DND-41 (cell line): ENCODE measurements around the gene RAI1.

Source experiments
- ATAC-seq: fragments of 200-7000 bp; cut with Tn5 transposase; 3 replicates; pipeline ENCODE4 v1.9.1; 2021; ENCODE audit warnings: low read depth; ENCODE audit not compliant: insufficient read depth
- DNase-seq: peaks from one replicate; pipeline ENCODE4 v3.0.0-alpha.2; 2020
- H2AFZ ChIP-seq: 2 replicates; pipeline ENCODE4 v1.6.0; 2012; ENCODE audit warnings: low read depth, low read length
- H3K27ac ChIP-seq: 2 replicates; pipeline ENCODE4 v1.5.1; 2012; ENCODE audit warnings: low read length, inconsistent platforms
- H3K27me3 ChIP-seq: fragments of 200-600 bp; sonication (generic); 2 replicates; pipeline ENCODE4 v1.6.0; 2012; ENCODE audit warnings: low read length, mild to moderate bottlenecking, inconsistent platforms; ENCODE audit not compliant: insufficient read depth, poor library complexity
- H3K36me3 ChIP-seq: 2 replicates; pipeline ENCODE4 v1.5.1; 2012; ENCODE audit warnings: low read length, inconsistent platforms; ENCODE audit not compliant: insufficient read depth
- H3K4me1 ChIP-seq: 2 replicates; pipeline ENCODE4 v1.5.1; 2012; ENCODE audit warnings: mild to moderate bottlenecking, low read length; ENCODE audit not compliant: insufficient read depth
- H3K4me2 ChIP-seq: 2 replicates; pipeline ENCODE4 v1.6.0; 2012; ENCODE audit warnings: mild to moderate bottlenecking, moderate library complexity, low read length, inconsistent platforms; ENCODE audit not compliant: insufficient read depth
- H3K4me3 ChIP-seq, 2 experiments: fragments of 200-600 bp in 1 of 2; shearing (Covaris generic) in 1 of 2; 2 replicates each; pipeline ENCODE4 v1.5.1; 2012 to 2016; ENCODE audit warnings: inconsistent platforms in 2 of 2, low read length in 2 of 2, mild to moderate bottlenecking in 2 of 2, low read depth in 1 of 2, moderate library complexity in 1 of 2
- H3K79me2 ChIP-seq: 2 replicates; pipeline ENCODE4 v1.6.0; 2012; ENCODE audit warnings: low read length, inconsistent platforms; ENCODE audit not compliant: insufficient read depth
- H3K9ac ChIP-seq: 2 replicates; pipeline ENCODE4 v1.6.0; 2012; ENCODE audit warnings: low read depth, mild to moderate bottlenecking, inconsistent platforms, low read length, moderate library complexity
- H3K9me3 ChIP-seq: 2 replicates; pipeline ENCODE4 v1.5.1; 2012; ENCODE audit warnings: low read length, moderate library complexity, mild to moderate bottlenecking, inconsistent platforms; ENCODE audit not compliant: insufficient read depth, severe bottlenecking
- H4K20me1 ChIP-seq: 2 replicates; pipeline ENCODE4 v1.6.0; 2012; ENCODE audit warnings: low read length; ENCODE audit not compliant: insufficient read depth
- EZH2 ChIP-seq: IDR thresholded peaks from 3 replicates; pipeline ENCODE4 v1.6.1; 2012; ENCODE audit warnings: borderline replicate concordance, low read depth, mild to moderate bottlenecking, moderate library complexity, low read length, inconsistent platforms; ENCODE audit not compliant: severe bottlenecking
- TF ChIP-seq, protein P1 (sequence below): IDR thresholded peaks from 2 replicates; pipeline ENCODE4 v1.5.1; 2012; ENCODE audit warnings: borderline replicate concordance, low read length, moderate library complexity, mild to moderate bottlenecking; ENCODE audit not compliant: poor library complexity, severe bottlenecking; ENCODE audit errors: extremely low read depth

RAI1 gene

DNA sequence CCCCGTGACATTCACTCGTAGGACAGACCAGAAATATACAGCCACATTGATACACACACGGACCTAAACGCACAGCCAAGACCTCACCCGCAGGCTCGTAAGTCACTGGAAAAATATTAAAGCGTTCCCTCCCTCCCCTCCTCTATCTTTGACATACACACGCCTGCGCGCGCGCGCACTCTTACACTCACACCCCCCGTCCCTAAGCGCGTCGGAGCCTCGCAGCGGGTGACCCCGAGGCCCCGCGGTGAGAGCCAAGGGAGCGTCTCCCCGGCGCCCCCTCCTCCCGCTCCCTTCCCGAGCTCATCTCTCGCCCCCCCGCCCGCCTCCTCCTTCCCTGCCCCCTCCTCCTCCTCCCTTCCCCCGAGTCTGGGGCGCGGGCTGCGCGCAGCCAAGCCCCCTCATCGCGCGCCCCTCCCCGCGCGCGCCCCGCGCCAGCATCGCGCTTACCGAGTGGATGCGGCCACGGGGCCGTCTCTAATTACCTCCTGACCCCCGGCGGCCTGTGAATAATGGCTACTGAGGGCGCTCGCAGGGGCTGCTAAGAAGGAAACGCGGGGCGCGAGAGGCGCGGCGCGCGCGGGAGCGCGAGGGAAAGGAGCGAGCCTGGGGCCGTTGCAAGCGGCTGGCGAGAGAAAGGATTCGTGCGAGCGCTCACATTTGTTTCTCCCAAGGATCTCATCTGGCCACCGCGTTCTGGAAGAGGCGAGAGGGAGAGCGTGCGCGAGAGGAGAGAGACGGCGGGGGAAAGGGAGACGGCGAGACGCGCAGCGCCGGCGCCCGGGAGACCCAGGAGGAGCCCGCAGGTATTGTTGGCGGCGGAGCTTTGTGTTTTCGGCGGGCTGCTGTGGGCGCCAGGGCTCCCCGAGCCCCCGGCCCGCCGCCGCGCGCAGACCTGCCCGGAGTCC lies 42.4 kb downstream of the RAI1 start:
- peaks cover 52% of the 10 kb centered on the region for H3K36me3 ChIP-seq
- no peak for TF ChIP-seq EZH2
- TF ChIP-seq, protein P1, sequence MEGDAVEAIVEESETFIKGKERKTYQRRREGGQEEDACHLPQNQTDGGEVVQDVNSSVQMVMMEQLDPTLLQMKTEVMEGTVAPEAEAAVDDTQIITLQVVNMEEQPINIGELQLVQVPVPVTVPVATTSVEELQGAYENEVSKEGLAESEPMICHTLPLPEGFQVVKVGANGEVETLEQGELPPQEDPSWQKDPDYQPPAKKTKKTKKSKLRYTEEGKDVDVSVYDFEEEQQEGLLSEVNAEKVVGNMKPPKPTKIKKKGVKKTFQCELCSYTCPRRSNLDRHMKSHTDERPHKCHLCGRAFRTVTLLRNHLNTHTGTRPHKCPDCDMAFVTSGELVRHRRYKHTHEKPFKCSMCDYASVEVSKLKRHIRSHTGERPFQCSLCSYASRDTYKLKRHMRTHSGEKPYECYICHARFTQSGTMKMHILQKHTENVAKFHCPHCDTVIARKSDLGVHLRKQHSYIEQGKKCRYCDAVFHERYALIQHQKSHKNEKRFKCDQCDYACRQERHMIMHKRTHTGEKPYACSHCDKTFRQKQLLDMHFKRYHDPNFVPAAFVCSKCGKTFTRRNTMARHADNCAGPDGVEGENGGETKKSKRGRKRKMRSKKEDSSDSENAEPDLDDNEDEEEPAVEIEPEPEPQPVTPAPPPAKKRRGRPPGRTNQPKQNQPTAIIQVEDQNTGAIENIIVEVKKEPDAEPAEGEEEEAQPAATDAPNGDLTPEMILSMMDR = no peak
- peaks cover 86% of the 10 kb centered on the region for H4K20me1 ChIP-seq
- H3K27ac ChIP-seq = no peak overlapping the region
- no peaks in the 10 kb centered on the region for H3K4me1 ChIP-seq
- no peak overlapping the region for H3K9ac ChIP-seq
- DNase-seq (no peak), ATAC-seq (no peak)
- no peak overlapping the region for H2AFZ ChIP-seq
- H3K79me2 ChIP-seq = peaks cover 97% of the 10 kb centered on the region
- H3K9me3 ChIP-seq = no peaks in the 10 kb centered on the region
- no peaks in the 10 kb centered on the region for H3K27me3 ChIP-seq
- no peak overlapping the region for H3K4me2 ChIP-seq
- no peak overlapping the region for H3K4me3 ChIP-seq

DNA sequence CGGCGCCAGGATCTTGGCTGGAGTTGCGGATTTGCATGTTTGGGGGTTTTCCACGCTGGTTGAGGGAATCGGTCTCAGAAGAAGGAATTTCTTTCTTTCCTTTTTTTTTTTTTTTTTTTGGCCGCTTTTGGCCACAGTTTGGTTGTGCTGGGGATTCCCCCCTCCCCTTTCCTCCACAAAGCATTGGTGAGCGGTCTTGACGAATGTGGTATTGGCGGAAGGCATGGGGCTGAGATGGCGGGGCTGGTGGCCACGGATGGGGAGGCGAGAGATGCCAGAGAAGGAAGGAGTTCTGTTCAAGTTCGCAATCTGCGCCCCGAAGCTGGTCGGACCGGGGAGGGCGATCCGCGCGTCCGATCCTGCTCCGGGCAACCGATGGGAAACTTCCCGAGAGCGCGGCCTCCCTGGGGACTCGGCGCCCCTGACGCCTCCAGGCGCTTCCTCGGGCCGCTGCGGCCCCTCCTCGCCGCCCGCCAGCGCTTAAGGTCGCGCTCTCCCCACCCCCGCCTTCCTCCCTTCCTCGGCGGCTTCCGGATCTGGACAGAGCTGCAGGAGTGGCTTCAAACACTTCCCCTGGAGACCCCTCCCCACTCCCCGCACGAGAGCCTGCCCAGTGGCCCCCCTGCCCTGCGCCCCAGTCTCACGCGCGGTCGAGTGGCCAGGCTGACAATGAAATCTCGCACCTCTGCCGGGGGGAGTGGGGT lies 43.2 kb downstream of the RAI1 start:
- H3K27me3 ChIP-seq = no peaks in the 10 kb centered on the region
- H3K4me2 ChIP-seq = no peak overlapping the region
- DNase-seq (no peak), ATAC-seq (no peak)
- no peaks in the 10 kb centered on the region for H3K4me1 ChIP-seq
- no peak overlapping the region for H3K27ac ChIP-seq
- no peak for TF ChIP-seq EZH2
- TF ChIP-seq, protein P1 = no peak
- peaks cover 97% of the 10 kb centered on the region for H3K79me2 ChIP-seq
- no peaks in the 10 kb centered on the region for H3K9me3 ChIP-seq
- no peak overlapping the region for H3K4me3 ChIP-seq
- no peak overlapping the region for H3K9ac ChIP-seq
- peaks cover 86% of the 10 kb centered on the region for H4K20me1 ChIP-seq
- H3K36me3 ChIP-seq = peaks cover 58% of the 10 kb centered on the region
- no peak overlapping the region for H2AFZ ChIP-seq

DNA sequence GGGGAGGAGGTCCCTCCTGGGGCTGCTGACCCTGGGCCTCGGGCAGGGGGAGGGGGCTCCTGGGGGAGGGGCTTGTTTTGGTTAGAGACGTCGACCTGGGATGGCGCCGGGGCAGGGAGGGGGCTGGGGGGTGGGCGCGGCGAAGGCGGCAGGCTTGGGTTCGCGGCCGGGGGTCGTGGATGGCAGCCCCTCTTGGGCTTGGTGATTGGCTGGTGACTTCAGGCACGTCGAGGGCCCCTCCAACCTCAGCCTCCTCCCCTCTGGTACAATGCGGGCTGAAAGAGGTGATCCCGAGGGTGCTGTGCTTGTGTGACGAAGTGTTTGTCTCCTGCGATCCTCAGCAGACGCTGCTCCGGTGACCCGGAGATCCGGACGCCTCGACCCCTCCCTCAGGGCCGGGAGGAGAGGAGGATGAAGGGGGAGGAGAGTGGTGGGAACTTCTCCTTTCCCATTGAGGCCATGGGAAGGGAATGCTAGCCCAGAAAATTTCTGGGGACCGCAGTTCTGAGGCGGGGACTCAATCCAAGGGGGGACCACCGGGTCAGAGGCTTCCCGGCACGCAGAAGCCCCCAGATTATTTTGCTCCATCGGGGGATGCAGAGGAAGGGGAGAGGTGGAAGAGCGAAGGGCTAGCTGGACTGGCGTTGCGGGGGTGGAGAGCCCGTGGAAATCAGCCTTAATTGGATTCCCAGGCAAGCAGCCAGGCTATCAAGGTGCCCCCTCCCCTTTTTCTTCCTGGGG lies 43.9 kb downstream of the RAI1 start:
- Histone ChIP-seq H4K20me1 (peaks cover 86% of the 10 kb centered on the region), H3K4me2 (no peak overlapping the region), H3K79me2 (peaks cover 97% of the 10 kb centered on the region), H3K4me1 (no peaks in the 10 kb centered on the region), H3K27ac (no peak overlapping the region), H3K9ac (no peak overlapping the region), H3K27me3 (no peaks in the 10 kb centered on the region), H2AFZ (no peak overlapping the region), H3K4me3 (no peak overlapping the region), H3K36me3 (peaks cover 65% of the 10 kb centered on the region), H3K9me3 (no peaks in the 10 kb centered on the region)
- ATAC-seq (no peak), DNase-seq (no peak)
- TF ChIP-seq, protein P1 = no peak
- TF ChIP-seq EZH2 = no peak
